ENCODE data around the gene AK9.
A peak's percentile ranks its signal among the peaks of the same experiment; 100 is the strongest.
"Not testable (repeated sequence)": the region's sequence is repeated elsewhere in the genome, so short reads cannot be mapped to it uniquely, and the experiment has no call there.

The AK9 gene

DNA sequence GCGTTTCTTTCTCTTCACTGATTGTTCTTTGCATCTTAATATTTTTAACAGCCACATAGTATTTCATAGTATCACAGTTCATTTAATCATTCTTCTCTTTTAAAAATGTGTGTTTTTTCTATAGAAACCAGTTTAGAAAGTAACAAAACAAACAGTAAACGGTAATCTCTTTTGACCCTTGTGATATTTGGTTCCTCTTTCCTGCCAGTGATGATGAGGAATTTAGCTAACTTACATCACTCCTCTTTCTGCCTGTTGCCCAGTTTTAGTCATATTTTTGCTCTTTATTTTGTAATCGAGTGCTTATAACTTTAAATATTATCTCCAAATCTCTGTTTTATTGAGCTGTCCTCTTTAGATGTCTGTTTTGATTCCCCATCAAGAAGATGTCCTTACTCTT is 169.9 kb downstream of the AK9 start:
- H3K4me3 ChIP-seq (ENCODE audit: low read depth, low read length), result no peak overlapping the region
- POLR2A ChIA-PET, result no interaction called here
- CTCF ChIA-PET, result interaction anchor here (2.8 kb wide), 1 partner anchor 519 kb away, joined by 10 read pairs; no protein-coding TSS in a partner anchor
- no peak for DNase-seq (ENCODE audit: low read depth, low spot score)
- TF ChIP-seq CTCF (IDR thresholded peaks at IDR 0.05; ENCODE audit: insufficient read depth, low read length, missing control alignments), result no peak

DNA sequence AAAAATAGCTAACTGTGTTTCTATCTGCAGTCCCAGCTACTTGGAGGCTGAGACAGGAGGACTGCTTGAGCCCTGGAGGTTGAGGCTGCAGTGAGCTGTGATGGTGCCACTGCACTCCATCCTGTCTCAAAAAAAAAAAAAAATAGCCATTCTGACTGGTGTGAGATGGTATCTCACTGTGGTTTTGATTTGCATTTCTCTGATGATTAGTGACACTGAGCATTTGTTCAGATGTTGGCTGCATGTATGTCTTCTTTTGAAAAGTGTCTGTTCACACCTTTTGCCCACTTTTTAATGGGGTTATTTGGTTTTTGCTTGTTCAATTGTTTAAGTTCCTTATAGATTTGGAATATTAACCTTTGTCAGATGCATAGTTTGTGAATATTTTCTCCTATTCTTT is 171.4 kb downstream of the AK9 start:
- POLR2A ChIA-PET; H3K4me3 ChIP-seq (ENCODE audit: low read depth, low read length): not testable (repeated sequence)
- CTCF ChIA-PET, result interaction anchor here (2.8 kb wide), 1 partner anchor 520 kb away, joined by 10 read pairs; no protein-coding TSS in a partner anchor

DNA sequence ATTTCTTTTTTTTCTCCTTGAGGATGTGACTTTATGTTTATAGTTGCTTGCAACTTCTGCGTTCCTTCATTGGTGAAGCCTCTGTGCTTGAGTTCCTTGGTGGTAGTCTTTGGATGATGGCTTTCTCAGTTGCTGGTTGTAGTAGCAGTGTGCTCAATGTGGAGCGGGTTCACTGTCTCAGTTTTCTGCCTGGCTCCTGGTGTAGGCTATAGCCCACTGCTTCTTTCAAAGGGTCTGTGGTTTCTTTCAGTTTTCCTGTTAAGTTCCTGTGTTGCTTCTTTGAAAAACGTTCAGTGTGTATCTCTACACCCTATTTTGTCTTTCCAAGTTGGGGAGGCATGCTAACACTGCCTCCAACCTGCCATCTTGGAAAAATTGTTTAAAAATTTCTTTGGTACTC is 174.1 kb downstream of the AK9 start:
- no peak overlapping the region for H3K4me3 ChIP-seq (ENCODE audit: low read depth, low read length)
- ChIA-PET POLR2A (no interaction called here), CTCF (no interaction called here)
- no peak for TF ChIP-seq CTCF (IDR thresholded peaks at IDR 0.05; ENCODE audit: insufficient read depth, low read length, missing control alignments)
- no peak for DNase-seq (ENCODE audit: low read depth, low spot score)

More for the DNA sequence above, 171.4 kb downstream of the AK9 start:
- not testable (repeated sequence) for DNase-seq (ENCODE audit: low read depth, low spot score)

DNA sequence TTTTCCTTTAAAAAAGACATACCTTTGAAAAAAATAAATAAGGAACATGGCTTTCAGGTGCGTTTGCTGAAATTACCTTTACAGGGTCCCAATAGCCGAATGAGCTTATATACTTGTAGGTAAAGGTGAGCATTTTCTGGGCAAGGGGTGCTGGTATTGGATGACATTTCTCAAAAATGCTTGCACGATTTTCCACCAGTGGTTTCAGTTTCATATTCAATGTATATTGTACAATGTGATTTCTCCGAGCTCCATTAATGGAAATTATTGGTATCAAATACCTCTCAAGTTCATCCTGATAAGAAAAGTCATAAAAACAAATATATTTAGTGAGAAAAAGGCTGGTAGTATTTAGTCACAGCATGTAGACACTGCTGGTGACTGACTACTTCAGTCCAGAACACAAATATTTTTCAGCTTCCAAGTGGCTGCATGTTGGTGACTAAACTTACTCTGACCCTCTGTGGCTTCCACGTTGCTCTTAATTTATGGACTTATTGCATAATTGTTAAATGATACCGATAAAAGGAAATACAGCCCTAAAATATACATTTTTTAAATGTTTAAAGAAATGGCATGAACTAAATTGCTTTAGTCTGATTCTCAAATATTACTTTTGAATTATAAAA is 175.1 kb downstream of the AK9 start:
- no peak overlapping the region for H3K4me3 ChIP-seq (ENCODE audit: low read depth, low read length)
- no peak for DNase-seq (ENCODE audit: low read depth, low spot score)
- CTCF ChIA-PET, result interaction anchor here (1.1 to 1.5 kb wide), 5 partner anchors 9 to 523 kb away, joined by 3 to 6 read pairs (median 4); no protein-coding TSS in a partner anchor
- TF ChIP-seq CTCF (IDR thresholded peaks at IDR 0.05; ENCODE audit: insufficient read depth, low read length, missing control alignments), result no peak
- POLR2A ChIA-PET, result no interaction called here

- ChIA-PET POLR2A (no interaction called here), CTCF (interaction anchor here (1.1 to 1.5 kb wide), 5 partner anchors 9 to 524 kb away, joined by 3 to 6 read pairs (median 4); no protein-coding TSS in a partner anchor)
- DNase-seq (ENCODE audit: low read depth, low spot score), result no peak
- no peak overlapping the region for H3K4me3 ChIP-seq (ENCODE audit: low read depth, low read length)
- no peak for TF ChIP-seq CTCF (IDR thresholded peaks at IDR 0.05; ENCODE audit: insufficient read depth, low read length, missing control alignments)
Observed at GRCh38 chr6:109514946-109515345, 176.1 kb downstream of the AK9 start.

- CTCF ChIA-PET, result no interaction called here
- POLR2A ChIA-PET, result no interaction called here
- no peak overlapping the region for H3K4me3 ChIP-seq (ENCODE audit: low read depth, low read length)
- DNase-seq (ENCODE audit: low read depth, low spot score), result peak; percentile 7
- TF ChIP-seq CTCF (IDR thresholded peaks at IDR 0.05; ENCODE audit: insufficient read depth, low read length, missing control alignments), result no peak
Observed at GRCh38 chr6:109513571-109514071, 177.4 kb downstream of the AK9 start.
